Mesendoderm (in vitro differentiated cells): ENCODE measurements around the gene PLA2G6.
A peak's percentile ranks its signal among the peaks of the same experiment; 100 is the strongest.

Experiments used
- DNase-seq: peaks from one replicate; pipeline ENCODE4 v3.0.0; 2013
- H2AK5ac ChIP-seq: 2 replicates; pipeline ENCODE4 v1.6.1; 2013; ENCODE audit warnings: low read length, inconsistent platforms
- H2BK120ac ChIP-seq: 2 replicates; pipeline ENCODE4 v1.6.1; 2013; ENCODE audit warnings: low read depth, mild to moderate bottlenecking, low read length, moderate library complexity, mixed read lengths
- H2BK15ac ChIP-seq: replicated peaks from 2 replicates; pipeline ENCODE4 v1.6.1; 2013; ENCODE audit warnings: low read depth, mild to moderate bottlenecking, moderate library complexity
- H2BK5ac ChIP-seq: 2 replicates; pipeline ENCODE4 v1.6.1; 2013; ENCODE audit warnings: low read length, inconsistent platforms
- H3K18ac ChIP-seq: 2 replicates; pipeline ENCODE4 v1.6.1; 2013; ENCODE audit warnings: mild to moderate bottlenecking, low read length, mixed read lengths
- H3K23ac ChIP-seq: one replicate; pipeline ENCODE4 v1.6.1; 2013; ENCODE audit warnings: low read length
- H3K27ac ChIP-seq: 2 replicates; pipeline ENCODE4 v1.5.1; 2013; ENCODE audit warnings: low read depth, mild to moderate bottlenecking, inconsistent platforms, low read length, moderate library complexity
- H3K27me3 ChIP-seq: 2 replicates; pipeline ENCODE4 v1.6.1; 2013; ENCODE audit warnings: low read length, control low read depth, mild to moderate bottlenecking, inconsistent platforms; ENCODE audit not compliant: insufficient read depth, poor library complexity
- H3K36me3 ChIP-seq: 2 replicates; pipeline ENCODE4 v1.6.1; 2013; ENCODE audit warnings: low read length, inconsistent platforms; ENCODE audit not compliant: control insufficient read depth, insufficient read depth
- H3K4ac ChIP-seq: one replicate; pipeline ENCODE4 v1.6.1; 2013; ENCODE audit warnings: low read depth, mild to moderate bottlenecking, low read length, moderate library complexity
- H3K4me1 ChIP-seq: 2 replicates; pipeline ENCODE4 v1.6.1; 2013; ENCODE audit warnings: low read depth, low read length, inconsistent platforms; ENCODE audit not compliant: control insufficient read depth
- H3K4me2 ChIP-seq: 2 replicates; pipeline ENCODE4 v1.6.1; 2013; ENCODE audit warnings: low read length
- H3K4me3 ChIP-seq: 2 replicates; pipeline ENCODE4 v1.5.1; 2013; ENCODE audit warnings: mild to moderate bottlenecking, low read length
- H3K56ac ChIP-seq: one replicate; pipeline ENCODE4 v1.6.1; 2013; ENCODE audit warnings: low read length
- H3K79me1 ChIP-seq: 2 replicates; pipeline ENCODE4 v1.6.1; 2013; ENCODE audit warnings: low read length, inconsistent platforms
- H3K79me2 ChIP-seq: 2 replicates; pipeline ENCODE4 v1.6.1; 2013; ENCODE audit warnings: mild to moderate bottlenecking, low read length; ENCODE audit not compliant: control insufficient read depth, insufficient read depth
- H3K9ac ChIP-seq: 2 replicates; pipeline ENCODE4 v1.6.1; 2013; ENCODE audit warnings: low read length, inconsistent platforms
- H4K5ac ChIP-seq: one replicate; pipeline ENCODE4 v1.6.1; 2013; ENCODE audit warnings: low read length
- H4K8ac ChIP-seq: one replicate; pipeline ENCODE4 v1.6.1; 2013; ENCODE audit warnings: low read depth, mild to moderate bottlenecking, control low read depth, low read length, moderate library complexity
- WGBS: extraction: QIAGEN DNeasy Blood & Tissue Kit; methylation state at CpG from one replicate; pipeline ENCODE4 v1.1.7; 2013; ENCODE audit warnings: low lambda C conversion rate, missing lambda C conversion rate; ENCODE audit not compliant: insufficient coverage; ENCODE audit errors: extremely low coverage; 5-methylcytosine and 5-hydroxymethylcytosine counted together

PLA2G6 gene

GRCh38 chr22:38082986-38083710, 98.5 kb downstream of the PLA2G6 start:
- Histone ChIP-seq H4K5ac (no peak overlapping the region), H3K4me3 (no peak overlapping the region), H3K4me1 (no peaks in the 10 kb centered on the region), H3K79me2 (no peaks in the 10 kb centered on the region), H4K8ac (no peak overlapping the region), H2BK120ac (no peak overlapping the region), H3K36me3 (no peaks in the 10 kb centered on the region), H2BK5ac (no peak overlapping the region), H3K79me1 (no peaks in the 10 kb centered on the region), H3K27me3 (peaks cover 2% of the 10 kb centered on the region), H3K23ac (no peak overlapping the region), H2AK5ac (no peak overlapping the region), H3K4me2 (no peak overlapping the region), H3K4ac (no peak overlapping the region), H3K27ac (no peak overlapping the region), H3K18ac (no peak overlapping the region), H3K56ac (no peak overlapping the region), H3K9ac (no peak overlapping the region), H2BK15ac (no peak overlapping the region)
- DNase-seq, result no peak
- WGBS, result no CpG with 5 or more reads among the region's 24 CpGs

GRCh38 chr22:38081941-38082828, 99.4 kb downstream of the PLA2G6 start:
- H2AK5ac ChIP-seq, result no peak overlapping the region
- no peak overlapping the region for H2BK5ac ChIP-seq
- H3K4ac ChIP-seq, result no peak overlapping the region
- no peak overlapping the region for H2BK120ac ChIP-seq
- H3K27me3 ChIP-seq, result peaks cover 2% of the 10 kb centered on the region
- H3K56ac ChIP-seq, result no peak overlapping the region
- H3K4me3 ChIP-seq, result no peak overlapping the region
- H4K5ac ChIP-seq, result no peak overlapping the region
- no CpG with 5 or more reads among the region's 52 CpGs for WGBS
- no peak overlapping the region for H2BK15ac ChIP-seq
- H3K4me1 ChIP-seq, result no peaks in the 10 kb centered on the region
- no peaks in the 10 kb centered on the region for H3K79me1 ChIP-seq
- H3K27ac ChIP-seq, result no peak overlapping the region
- no peak overlapping the region for H3K4me2 ChIP-seq
- no peaks in the 10 kb centered on the region for H3K36me3 ChIP-seq
- no peak overlapping the region for H3K9ac ChIP-seq
- no peaks in the 10 kb centered on the region for H3K79me2 ChIP-seq
- no peak overlapping the region for H4K8ac ChIP-seq
- H3K23ac ChIP-seq, result no peak overlapping the region
- DNase-seq, result no peak
- H3K18ac ChIP-seq, result no peak overlapping the region

GRCh38 chr22:38081636-38081940, 100.0 kb downstream of the PLA2G6 start:
- no peak overlapping the region for H3K9ac ChIP-seq
- DNase-seq, result no peak

GRCh38 chr22:38080850-38081635, 100.6 kb downstream of the PLA2G6 start:
- Histone ChIP-seq H2AK5ac (no peak overlapping the region), H4K5ac (no peak overlapping the region), H3K18ac (no peak overlapping the region), H3K23ac (no peak overlapping the region), H3K79me1 (no peaks in the 10 kb centered on the region), H3K27ac (no peak overlapping the region), H3K4me2 (peak overlapping the region; percentile 27), H3K79me2 (no peaks in the 10 kb centered on the region), H3K4me3 (no peak overlapping the region), H3K4me1 (no peaks in the 10 kb centered on the region), H3K56ac (peak overlapping the region; percentile 64), H2BK120ac (no peak overlapping the region), H3K36me3 (no peaks in the 10 kb centered on the region), H3K27me3 (peaks cover 2% of the 10 kb centered on the region), H2BK15ac (no peak overlapping the region), H4K8ac (no peak overlapping the region), H2BK5ac (no peak overlapping the region), H3K4ac (no peak overlapping the region), H3K9ac (peak overlapping the region; percentile 40)
- DNase-seq, result peak; percentile 53
- no CpG with 5 or more reads among the region's 110 CpGs for WGBS

More at GRCh38 chr22:38081636-38081940, 100.0 kb downstream of the PLA2G6 start:
- no peak overlapping the region for H3K27ac ChIP-seq
- H3K4me1 ChIP-seq, result no peaks in the 10 kb centered on the region
- H3K27me3 ChIP-seq, result peaks cover 2% of the 10 kb centered on the region
- H4K8ac ChIP-seq, result no peak overlapping the region
- no peak overlapping the region for H3K4me3 ChIP-seq
- no peak overlapping the region for H2BK120ac ChIP-seq
- no peak overlapping the region for H2BK15ac ChIP-seq
- H3K79me2 ChIP-seq, result no peaks in the 10 kb centered on the region
- no peak overlapping the region for H3K4ac ChIP-seq
- H2BK5ac ChIP-seq, result no peak overlapping the region
- H3K4me2 ChIP-seq, result no peak overlapping the region
- no peaks in the 10 kb centered on the region for H3K36me3 ChIP-seq
- no peak overlapping the region for H3K56ac ChIP-seq
- no peak overlapping the region for H3K18ac ChIP-seq
- no peak overlapping the region for H4K5ac ChIP-seq
- WGBS, result no CpG with 5 or more reads among the region's 17 CpGs
- H2AK5ac ChIP-seq, result no peak overlapping the region
- no peaks in the 10 kb centered on the region for H3K79me1 ChIP-seq
- no peak overlapping the region for H3K23ac ChIP-seq

- Histone ChIP-seq H3K36me3 (no peaks in the 10 kb centered on the region), H3K9ac (no peak overlapping the region), H3K23ac (no peak overlapping the region), H3K27me3 (peaks cover 2% of the 10 kb centered on the region), H2AK5ac (no peak overlapping the region), H2BK5ac (no peak overlapping the region), H3K79me1 (no peaks in the 10 kb centered on the region), H4K8ac (no peak overlapping the region), H2BK15ac (no peak overlapping the region), H3K79me2 (no peaks in the 10 kb centered on the region), H3K4me1 (no peaks in the 10 kb centered on the region), H4K5ac (no peak overlapping the region), H3K27ac (no peak overlapping the region), H3K56ac (no peak overlapping the region), H2BK120ac (no peak overlapping the region), H3K4me2 (no peak overlapping the region), H3K18ac (no peak overlapping the region), H3K4me3 (no peak overlapping the region), H3K4ac (no peak overlapping the region)
- DNase-seq, result no peak
- no CpG with 5 or more reads among the region's 11 CpGs for WGBS
Measured at GRCh38 chr22:38080474-38080849, 101.2 kb downstream of the PLA2G6 start.
